ENCODE results near the gene ZEB1. TPM values are rescaled to one million over a fixed set of nuclear protein-coding genes. Genes with fewer than 3 reads are reported as not detected.

Gene ZEB1
- total and polyA plus RNA-seq, 9 of the 15 experiments (the other 6 are each of a cell fraction or from before 2014, with no cell fraction given), result 2.1 to 8.4 (median 4.9) TPM

DNA sequence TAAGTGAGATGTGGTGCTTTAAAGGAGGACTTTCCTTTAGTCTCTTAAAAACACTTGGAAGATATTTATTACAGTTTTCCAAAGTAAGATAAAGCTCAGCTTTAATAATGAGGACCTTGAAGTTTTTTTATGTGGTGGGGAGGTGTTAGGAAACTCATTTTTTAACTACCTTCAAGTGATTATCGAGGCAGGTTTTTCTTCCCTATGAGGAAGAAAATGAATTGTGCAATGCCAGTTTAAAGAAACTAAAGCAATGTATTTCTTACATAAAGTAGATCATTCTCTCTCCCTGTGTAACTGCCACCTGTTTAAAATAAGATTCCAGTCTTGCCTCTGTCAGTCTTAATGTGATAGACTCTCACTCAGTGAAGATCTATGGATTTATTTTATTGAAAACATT is 27.9 kb downstream of the ZEB1 start:
- Histone ChIP-seq H3K4me1 (replicated peaks in 1 of 2; ENCODE audit: control insufficient read depth in 2 of 2, insufficient read depth in 2 of 2, low read length in 2 of 2) (no peaks in the 10 kb centered on the region), H4K20me1 (replicated peaks; ENCODE audit: control insufficient read depth, insufficient read depth, low read length) (no peaks in the 10 kb centered on the region; the same call in 1 of the 2 replicates), H3K27me3 (ENCODE audit: control insufficient read depth in 2 of 2, insufficient read depth in 2 of 2, low read length in 2 of 2) (no peaks in the 10 kb centered on the region), H3K4me3 (no peak overlapping the region), H3K36me3 (ENCODE audit: control insufficient read depth, insufficient read depth, low read length) (no peaks in the 10 kb centered on the region), H3K27ac (ENCODE audit: extremely low read depth, low read depth, low read length) (no peak overlapping the region), H3K9me1 (ENCODE audit: control insufficient read depth, insufficient read depth, low read length) (no peaks in the 10 kb centered on the region), H3K4me2 (ENCODE audit: insufficient read depth, low read length) (no peak overlapping the region), H3K79me2 (ENCODE audit: control insufficient read depth, insufficient read depth, low read length) (no peaks in the 10 kb centered on the region), H3K9me3 (replicated peaks; ENCODE audit: control insufficient read depth, insufficient read depth, low read depth, low read length) (no peaks in the 10 kb centered on the region), H2AFZ (ENCODE audit: low read depth, low read length) (no peak overlapping the region), H3K9ac (ENCODE audit: insufficient read depth in 1 of 2, low read depth in 2 of 2, low read length in 2 of 2) (no peak overlapping the region)
- 0% methylated on average over 1 of the region's 1 CpG for WGBS (ENCODE audit: insufficient coverage, low coverage, missing lambda C conversion rate)
- DNase-seq (ENCODE audit: extremely low read depth in 1 of 4, low spot score in 3 of 4), result no peak
- in situ Hi-C loops (cut with MboI), result no loop called here
- no TSS peak for BruUV-seq (replicated peaks)
- ChIA-PET POLR2A (no interaction called here), CTCF (ENCODE audit: low intra/inter-chr PET ratio) (no interaction called here)
- no peak for FAIRE-seq
- intact Hi-C loops (cut with micrococcal nuclease), result no loop called here
- ATAC-seq, result no peak
- TF ChIP-seq ZNF780A (CRISPR knock-in tag; IDR thresholded peaks at IDR 0.05) (no peak), CEBPG (CRISPR knock-in tag; IDR thresholded peaks at IDR 0.05) (no peak), CEBPG (tag; conservative IDR thresholded peaks at IDR 0.05 in 1 of 2, IDR thresholded peaks at IDR 0.05 in 1 of 2) (0 out of 4 replicates have a peak, but pooled peaks of 1 of the 2 experiments have one; percentile 42), CEBPB (tag; IDR thresholded peaks at IDR 0.05) (peak; percentile 46), IFI16 (CRISPR knock-in tag; IDR thresholded peaks at IDR 0.05) (no peak)

DNA sequence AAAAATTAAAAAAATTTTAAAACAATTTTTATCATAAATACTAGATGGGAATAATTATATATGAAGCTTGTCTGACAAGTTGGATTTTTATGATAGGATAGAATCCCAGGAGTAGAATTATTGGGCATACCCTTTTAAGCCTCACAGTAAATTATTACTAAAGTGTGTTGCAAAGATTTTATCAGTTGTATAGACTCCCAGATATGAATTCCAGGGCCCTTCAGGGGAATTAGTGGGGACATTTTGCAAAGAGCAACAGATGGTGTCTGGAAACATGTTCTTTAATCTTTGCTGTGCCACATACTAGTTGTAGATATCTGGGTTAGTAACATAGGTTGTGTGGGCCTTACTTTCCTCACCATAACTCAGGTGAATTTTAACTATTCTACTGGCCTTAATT is 28.7 kb downstream of the ZEB1 start:
- no peaks in the 10 kb centered on the region for H3K79me2 ChIP-seq (ENCODE audit: control insufficient read depth, insufficient read depth, low read length)
- H3K27ac ChIP-seq (ENCODE audit: extremely low read depth, low read depth, low read length), result no peak overlapping the region
- no peaks in the 10 kb centered on the region for H3K27me3 ChIP-seq (ENCODE audit: control insufficient read depth in 2 of 2, insufficient read depth in 2 of 2, low read length in 2 of 2)
- in situ Hi-C loops (cut with MboI) (no loop called here), intact Hi-C loops (cut with micrococcal nuclease) (no loop called here)
- no peaks in the 10 kb centered on the region for H3K36me3 ChIP-seq (ENCODE audit: control insufficient read depth, insufficient read depth, low read length)
- no peak overlapping the region for H2AFZ ChIP-seq (ENCODE audit: low read depth, low read length)
- no peaks in the 10 kb centered on the region for H3K9me3 ChIP-seq (replicated peaks; ENCODE audit: control insufficient read depth, insufficient read depth, low read depth, low read length)
- no peaks in the 10 kb centered on the region for H3K4me1 ChIP-seq (replicated peaks in 1 of 2; ENCODE audit: control insufficient read depth in 2 of 2, insufficient read depth in 2 of 2, low read length in 2 of 2)
- TF ChIP-seq MAFG (tag; conservative IDR thresholded peaks at IDR 0.05), result no peak
- TF ChIP-seq ZNF41 (CRISPR knock-in tag; conservative IDR thresholded peaks at IDR 0.05), result no peak
- TF ChIP-seq HOXB6 (CRISPR knock-in tag; IDR thresholded peaks at IDR 0.05; ENCODE audit: borderline replicate concordance), result no peak
- TF ChIP-seq TCF7 (IDR thresholded peaks at IDR 0.05; ENCODE audit: borderline replicate concordance), result no peak
- TF ChIP-seq, protein P1, sequence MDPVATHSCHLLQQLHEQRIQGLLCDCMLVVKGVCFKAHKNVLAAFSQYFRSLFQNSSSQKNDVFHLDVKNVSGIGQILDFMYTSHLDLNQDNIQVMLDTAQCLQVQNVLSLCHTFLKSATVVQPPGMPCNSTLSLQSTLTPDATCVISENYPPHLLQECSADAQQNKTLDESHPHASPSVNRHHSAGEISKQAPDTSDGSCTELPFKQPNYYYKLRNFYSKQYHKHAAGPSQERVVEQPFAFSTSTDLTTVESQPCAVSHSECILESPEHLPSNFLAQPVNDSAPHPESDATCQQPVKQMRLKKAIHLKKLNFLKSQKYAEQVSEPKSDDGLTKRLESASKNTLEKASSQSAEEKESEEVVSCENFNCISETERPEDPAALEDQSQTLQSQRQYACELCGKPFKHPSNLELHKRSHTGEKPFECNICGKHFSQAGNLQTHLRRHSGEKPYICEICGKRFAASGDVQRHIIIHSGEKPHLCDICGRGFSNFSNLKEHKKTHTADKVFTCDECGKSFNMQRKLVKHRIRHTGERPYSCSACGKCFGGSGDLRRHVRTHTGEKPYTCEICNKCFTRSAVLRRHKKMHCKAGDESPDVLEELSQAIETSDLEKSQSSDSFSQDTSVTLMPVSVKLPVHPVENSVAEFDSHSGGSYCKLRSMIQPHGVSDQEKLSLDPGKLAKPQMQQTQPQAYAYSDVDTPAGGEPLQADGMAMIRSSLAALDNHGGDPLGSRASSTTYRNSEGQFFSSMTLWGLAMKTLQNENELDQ (CRISPR knock-in tag; IDR thresholded peaks at IDR 0.05; ENCODE audit: borderline replicate concordance), result no peak
- TF ChIP-seq ZEB2 (IDR thresholded peaks at IDR 0.05), result no peak
- no peak for TF ChIP-seq FIP1L1 (IDR thresholded peaks at IDR 0.05; ENCODE audit: low read depth, low read length, poor library complexity, severe bottlenecking)
- no peak for TF ChIP-seq ZNF561 (CRISPR knock-in tag; conservative IDR thresholded peaks at IDR 0.05)
- TF ChIP-seq, protein P2, sequence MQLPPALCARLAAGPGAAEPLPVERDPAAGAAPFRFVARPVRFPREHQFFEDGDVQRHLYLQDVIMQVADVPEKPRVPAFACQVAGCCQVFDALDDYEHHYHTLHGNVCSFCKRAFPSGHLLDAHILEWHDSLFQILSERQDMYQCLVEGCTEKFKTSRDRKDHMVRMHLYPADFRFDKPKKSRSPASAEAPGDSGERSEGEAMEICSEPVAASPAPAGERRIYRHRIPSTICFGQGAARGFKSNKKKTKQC (CRISPR knock-in tag; IDR thresholded peaks at IDR 0.05), result no peak
- no peak for TF ChIP-seq DACH1 (IDR thresholded peaks at IDR 0.05; ENCODE audit: partially characterized antibody)
- TF ChIP-seq PPARD (CRISPR knock-in tag; IDR thresholded peaks at IDR 0.05), result no peak
- BruUV-seq (replicated peaks), result no TSS peak
- H3K9ac ChIP-seq (ENCODE audit: insufficient read depth in 1 of 2, low read depth in 2 of 2, low read length in 2 of 2), result no peak overlapping the region
- H3K4me3 ChIP-seq, result no peak overlapping the region
- ChIA-PET CTCF (ENCODE audit: low intra/inter-chr PET ratio) (no interaction called here), POLR2A (no interaction called here)
- ATAC-seq (no peak), DNase-seq (ENCODE audit: extremely low read depth in 1 of 4, low spot score in 3 of 4) (no peak), FAIRE-seq (no peak)
- H3K9me1 ChIP-seq (ENCODE audit: control insufficient read depth, insufficient read depth, low read length), result no peaks in the 10 kb centered on the region
- H4K20me1 ChIP-seq (replicated peaks; ENCODE audit: control insufficient read depth, insufficient read depth, low read length), result peaks cover under 1% of the 10 kb centered on the region; the same call in 1 of the 2 replicates
- no peak overlapping the region for H3K4me2 ChIP-seq (ENCODE audit: insufficient read depth, low read length)
